Neural cell (in vitro differentiated cells): ENCODE results near the gene CBX3.

Source experiments
- MXI1 ChIP-seq: fragments of 450-650 bp; conservative IDR thresholded peaks from 2 replicates; pipeline ENCODE4 v1.6.1; 2014; ENCODE audit warnings: antibody characterized with exemption, mild to moderate bottlenecking; ENCODE audit not compliant: poor library complexity, severe bottlenecking
- SMC3 ChIP-seq: fragments of 450-650 bp; conservative IDR thresholded peaks from 2 replicates; pipeline ENCODE4 v1.6.1; 2014; ENCODE audit warnings: antibody characterized with exemption, mild to moderate bottlenecking, moderate library complexity; ENCODE audit not compliant: poor library complexity
- TF ChIP-seq, protein P1 (sequence below): fragments of 450-650 bp; IDR thresholded peaks from 2 replicates; pipeline ENCODE4 v1.5.1; 2014; ENCODE audit warnings: antibody characterized with exemption, mild to moderate bottlenecking, moderate library complexity; ENCODE audit not compliant: poor library complexity, severe bottlenecking

GRCh38 chr7:26178272-26178960, 23.1 kb upstream of the CBX3 start:
- TF ChIP-seq MXI1 (no peak), SMC3 (no peak)
- TF ChIP-seq, protein P1, sequence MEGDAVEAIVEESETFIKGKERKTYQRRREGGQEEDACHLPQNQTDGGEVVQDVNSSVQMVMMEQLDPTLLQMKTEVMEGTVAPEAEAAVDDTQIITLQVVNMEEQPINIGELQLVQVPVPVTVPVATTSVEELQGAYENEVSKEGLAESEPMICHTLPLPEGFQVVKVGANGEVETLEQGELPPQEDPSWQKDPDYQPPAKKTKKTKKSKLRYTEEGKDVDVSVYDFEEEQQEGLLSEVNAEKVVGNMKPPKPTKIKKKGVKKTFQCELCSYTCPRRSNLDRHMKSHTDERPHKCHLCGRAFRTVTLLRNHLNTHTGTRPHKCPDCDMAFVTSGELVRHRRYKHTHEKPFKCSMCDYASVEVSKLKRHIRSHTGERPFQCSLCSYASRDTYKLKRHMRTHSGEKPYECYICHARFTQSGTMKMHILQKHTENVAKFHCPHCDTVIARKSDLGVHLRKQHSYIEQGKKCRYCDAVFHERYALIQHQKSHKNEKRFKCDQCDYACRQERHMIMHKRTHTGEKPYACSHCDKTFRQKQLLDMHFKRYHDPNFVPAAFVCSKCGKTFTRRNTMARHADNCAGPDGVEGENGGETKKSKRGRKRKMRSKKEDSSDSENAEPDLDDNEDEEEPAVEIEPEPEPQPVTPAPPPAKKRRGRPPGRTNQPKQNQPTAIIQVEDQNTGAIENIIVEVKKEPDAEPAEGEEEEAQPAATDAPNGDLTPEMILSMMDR: no peak
